IPS-18c (cell line): ENCODE results near the gene TDRD9.

Experiments used
- H3K4me3 ChIP-seq: 2 replicates; pipeline ENCODE4 v1.7.0; 2013; ENCODE audit warnings: low read depth, mild to moderate bottlenecking, low read length, moderate library complexity; ENCODE audit not compliant: insufficient read depth
- H3K9me3 ChIP-seq: one replicate; pipeline ENCODE4 v1.6.1; 2013; ENCODE audit warnings: mild to moderate bottlenecking, low read length, moderate library complexity; ENCODE audit not compliant: control insufficient read depth, insufficient read depth

The TDRD9 gene

DNA sequence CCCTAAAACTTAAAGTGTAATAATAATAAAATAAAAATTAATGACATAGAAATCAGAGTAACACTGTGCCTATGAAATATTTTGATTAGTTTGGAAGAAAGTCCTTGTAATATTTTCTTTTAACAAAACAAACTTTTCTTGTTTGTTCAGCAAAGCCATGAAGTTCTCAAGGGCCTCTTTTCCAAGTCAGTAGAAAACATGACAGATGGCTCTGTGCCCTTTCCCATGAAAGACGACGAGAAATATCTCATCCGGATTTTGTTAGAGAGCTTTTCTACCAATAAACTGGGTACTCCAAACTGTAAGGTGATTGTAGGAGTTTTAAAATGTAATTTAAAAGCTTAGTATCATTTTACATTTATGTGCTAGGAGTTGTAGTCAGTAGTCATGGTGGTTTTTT, 102.7 kb downstream of the TDRD9 start:
- no peak overlapping the region for H3K4me3 ChIP-seq
- H3K9me3 ChIP-seq: no peaks in the 10 kb centered on the region

GRCh38 chr14:104031384-104031783, 103.1 kb downstream of the TDRD9 start:
- Histone ChIP-seq H3K4me3 (no peak overlapping the region), H3K9me3 (no peaks in the 10 kb centered on the region)

DNA sequence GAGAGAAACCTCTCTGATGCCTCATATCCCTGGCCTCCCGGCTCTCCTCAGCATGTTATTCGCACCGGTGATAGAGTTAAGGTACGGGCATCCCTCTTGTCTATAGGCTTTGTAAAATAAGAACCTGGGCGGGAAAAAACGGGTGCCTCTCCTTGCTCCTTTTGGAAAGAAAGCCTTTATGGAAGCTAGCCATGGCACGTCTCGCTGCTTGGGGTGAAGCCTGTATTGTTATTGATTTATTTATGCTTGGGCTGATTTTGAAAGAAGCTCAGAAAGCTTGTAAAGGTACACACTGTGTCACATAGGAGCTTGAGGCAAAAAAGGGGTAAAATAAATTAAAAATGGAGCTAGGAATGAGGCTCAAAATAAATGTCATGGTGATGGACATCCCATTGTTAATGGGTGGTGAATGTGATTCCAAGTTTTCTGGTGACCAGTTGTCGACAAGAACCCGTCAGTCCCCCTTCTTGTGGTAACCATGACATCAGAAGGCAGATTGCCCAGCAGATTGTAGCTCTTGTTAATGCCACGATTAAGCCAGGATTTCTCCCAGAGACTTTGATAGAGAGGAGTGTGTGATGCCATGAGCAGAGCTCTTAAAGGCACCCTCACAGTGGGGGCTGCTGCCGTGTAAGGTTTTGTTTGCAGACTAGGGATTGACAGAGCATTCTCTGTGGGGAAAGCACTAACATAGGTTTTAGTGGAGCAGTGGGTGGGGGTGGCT, 106.9 kb downstream of the TDRD9 start:
- Histone ChIP-seq H3K9me3 (no peaks in the 10 kb centered on the region), H3K4me3 (no peak overlapping the region)

DNA sequence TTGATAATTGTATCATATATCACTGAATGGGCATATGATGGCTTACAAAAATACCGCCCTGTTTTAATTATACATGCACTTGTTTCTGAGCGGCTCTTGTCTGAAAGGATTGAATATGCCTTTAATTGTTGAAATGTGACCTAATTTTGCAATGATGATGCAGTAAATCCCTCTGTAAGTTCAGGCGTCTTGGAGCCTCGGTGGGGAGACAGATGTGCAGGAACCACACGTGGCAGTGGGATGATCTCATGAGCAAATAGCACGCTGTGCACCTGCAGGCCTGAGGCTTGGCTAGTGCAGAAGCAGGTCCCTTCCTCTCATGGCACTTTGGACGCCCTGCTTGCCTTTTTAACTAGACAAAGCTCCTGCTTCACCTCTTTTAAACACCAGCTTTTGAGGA, 108.0 kb downstream of the TDRD9 start:
- H3K9me3 ChIP-seq: no peaks in the 10 kb centered on the region
- H3K4me3 ChIP-seq: no peak overlapping the region

DNA sequence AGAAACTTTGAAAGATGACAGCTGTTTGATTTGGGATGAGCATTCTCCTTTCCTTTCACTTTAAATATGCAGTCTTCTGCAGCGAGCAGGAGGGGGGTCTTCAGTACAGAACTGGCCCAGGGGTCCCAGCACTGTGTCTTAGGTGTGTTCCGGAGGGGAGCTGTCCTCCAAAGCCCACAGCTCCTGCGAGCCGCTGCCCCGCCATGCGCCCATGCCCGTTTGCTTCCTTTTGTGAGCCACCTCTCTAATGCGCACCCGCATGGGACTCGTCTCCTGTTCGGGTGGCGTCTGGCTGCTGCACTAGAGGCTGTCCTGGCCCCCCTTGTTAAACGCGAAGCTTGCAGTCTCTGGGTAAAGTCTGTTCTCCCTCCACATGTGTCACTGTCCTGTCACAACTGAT, 108.8 kb downstream of the TDRD9 start:
- no peak overlapping the region for H3K4me3 ChIP-seq
- no peaks in the 10 kb centered on the region for H3K9me3 ChIP-seq

DNA sequence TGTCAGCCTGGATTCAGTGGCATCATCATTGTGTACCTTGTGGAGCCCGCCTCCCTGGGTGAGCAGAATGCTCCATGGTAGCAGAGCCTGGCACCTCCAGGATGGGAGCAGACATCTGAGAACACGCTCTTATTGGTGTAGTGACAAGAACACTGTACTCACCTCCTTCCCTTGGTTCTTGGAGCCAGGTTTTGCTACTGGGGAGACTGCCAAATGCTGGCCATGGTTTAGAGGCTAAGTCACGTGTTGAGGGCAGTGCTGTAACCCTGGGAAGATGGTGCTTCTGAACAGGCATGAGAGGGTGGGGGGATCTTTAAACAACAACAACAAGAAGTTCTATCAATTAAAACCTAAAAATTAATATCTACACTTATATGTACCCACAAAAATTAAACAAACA, 109.6 kb downstream of the TDRD9 start:
- H3K9me3 ChIP-seq: no peaks in the 10 kb centered on the region
- no peak overlapping the region for H3K4me3 ChIP-seq

- no peak overlapping the region for H3K4me3 ChIP-seq
- H3K9me3 ChIP-seq: no peaks in the 10 kb centered on the region
Observed at GRCh38 chr14:104039214-104039613, 111.0 kb downstream of the TDRD9 start.

DNA sequence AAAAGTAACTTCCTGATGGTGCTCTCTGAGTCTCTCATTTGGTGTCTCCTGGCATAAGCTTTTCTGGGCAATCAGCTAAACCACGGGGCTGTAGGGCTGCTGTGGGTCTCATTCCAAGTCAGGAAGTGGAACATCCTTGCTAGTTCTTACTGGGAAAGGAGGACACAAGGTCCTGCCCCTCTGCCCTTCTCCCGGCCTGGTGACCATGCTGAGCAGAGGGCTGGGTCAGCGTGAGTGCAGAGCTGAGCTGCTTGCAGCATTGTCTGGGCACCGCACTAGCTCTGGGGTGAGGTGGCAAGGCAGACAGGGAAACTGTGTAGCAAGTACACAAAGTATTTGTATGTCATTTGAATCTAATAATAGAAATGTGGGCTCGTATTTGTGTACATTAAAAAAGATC, 112.3 kb downstream of the TDRD9 start:
- Histone ChIP-seq H3K9me3 (no peaks in the 10 kb centered on the region), H3K4me3 (no peak overlapping the region)

GRCh38 chr14:104041430-104042104, 113.3 kb downstream of the TDRD9 start:
- H3K9me3 ChIP-seq: no peaks in the 10 kb centered on the region
- H3K4me3 ChIP-seq: no peak overlapping the region

DNA sequence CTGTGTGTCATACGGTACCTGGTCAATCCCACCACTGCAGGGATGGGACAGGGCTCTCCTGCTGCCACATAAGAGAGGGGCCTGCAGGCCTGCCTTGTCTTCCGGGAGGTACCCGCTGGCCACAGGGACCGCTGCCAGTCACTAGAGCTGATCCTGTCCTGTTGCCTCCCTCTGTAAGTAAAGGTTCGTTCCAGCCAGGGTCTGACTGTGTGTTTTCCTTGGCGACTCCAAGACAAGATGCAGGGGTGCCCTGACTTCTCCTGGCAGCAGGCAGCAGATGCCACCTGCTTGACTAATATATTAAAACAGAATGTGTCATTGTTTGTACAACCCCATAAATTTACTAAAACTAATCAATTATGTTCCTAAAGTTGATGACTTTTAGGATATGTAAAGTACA, 115.8 kb downstream of the TDRD9 start:
- H3K4me3 ChIP-seq: no peak overlapping the region

DNA sequence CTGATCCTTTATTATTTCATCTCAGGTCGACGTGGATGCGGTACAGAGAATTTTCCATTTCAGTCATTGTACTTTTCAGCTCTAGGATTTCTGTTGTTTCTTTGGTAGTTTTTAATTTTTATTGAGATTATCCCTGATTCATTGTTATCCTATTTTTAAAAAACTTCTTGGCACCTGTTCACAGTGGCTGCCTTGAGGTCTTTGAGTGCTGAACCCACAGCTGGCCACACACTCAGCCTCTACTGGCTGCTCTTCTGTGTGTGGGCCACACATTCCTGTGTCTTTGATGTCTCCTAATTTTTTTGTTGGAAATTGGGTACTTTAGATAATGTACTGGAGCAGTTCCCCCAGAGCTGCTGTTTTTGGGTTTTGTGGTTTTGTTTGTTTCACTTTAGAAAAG, 119.5 kb downstream of the TDRD9 start:
- Histone ChIP-seq H3K4me3 (no peak overlapping the region), H3K9me3 (no peaks in the 10 kb centered on the region)

More for the DNA sequence above, 115.8 kb downstream of the TDRD9 start:
- no peaks in the 10 kb centered on the region for H3K9me3 ChIP-seq

DNA sequence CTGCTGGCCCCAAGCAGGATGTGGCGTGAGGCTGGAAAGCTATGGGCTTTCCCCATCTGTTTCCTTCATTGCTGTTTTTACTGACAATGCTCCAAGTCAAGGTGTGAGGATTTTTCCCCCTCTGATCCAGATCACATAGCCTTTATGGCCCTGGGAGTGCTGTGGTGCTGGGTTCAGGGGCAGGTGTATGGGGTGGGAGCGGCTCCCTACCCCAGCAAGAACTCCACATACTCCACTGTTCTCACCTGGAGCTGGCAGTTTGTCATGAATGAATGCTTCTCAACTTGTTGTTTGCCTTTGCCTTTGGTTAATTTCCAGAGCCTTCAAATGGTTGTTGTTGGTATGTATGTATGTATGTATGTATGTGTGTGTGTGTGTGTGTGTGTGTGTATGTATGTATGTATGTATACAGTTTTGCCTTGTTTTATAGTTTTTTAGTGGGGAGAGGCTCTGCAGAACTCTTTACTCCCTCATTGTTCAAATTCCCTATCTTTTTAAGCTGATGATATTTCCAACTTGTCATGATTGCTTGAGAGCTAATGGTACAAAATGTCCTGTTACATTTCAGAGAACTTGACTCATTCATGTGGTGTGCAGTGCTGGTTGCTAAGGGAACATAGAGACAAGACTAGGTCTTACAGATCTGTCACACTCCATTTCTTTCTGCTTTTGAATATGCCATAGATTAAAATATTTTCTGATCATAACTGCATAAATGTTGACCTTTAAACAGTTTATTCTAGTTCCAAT, 120.7 kb downstream of the TDRD9 start:
- no peak overlapping the region for H3K4me3 ChIP-seq
- H3K9me3 ChIP-seq: no peaks in the 10 kb centered on the region

- H3K4me3 ChIP-seq: no peak overlapping the region
- H3K9me3 ChIP-seq: no peaks in the 10 kb centered on the region
Observed at GRCh38 chr14:104049576-104050240, 121.5 kb downstream of the TDRD9 start.

DNA sequence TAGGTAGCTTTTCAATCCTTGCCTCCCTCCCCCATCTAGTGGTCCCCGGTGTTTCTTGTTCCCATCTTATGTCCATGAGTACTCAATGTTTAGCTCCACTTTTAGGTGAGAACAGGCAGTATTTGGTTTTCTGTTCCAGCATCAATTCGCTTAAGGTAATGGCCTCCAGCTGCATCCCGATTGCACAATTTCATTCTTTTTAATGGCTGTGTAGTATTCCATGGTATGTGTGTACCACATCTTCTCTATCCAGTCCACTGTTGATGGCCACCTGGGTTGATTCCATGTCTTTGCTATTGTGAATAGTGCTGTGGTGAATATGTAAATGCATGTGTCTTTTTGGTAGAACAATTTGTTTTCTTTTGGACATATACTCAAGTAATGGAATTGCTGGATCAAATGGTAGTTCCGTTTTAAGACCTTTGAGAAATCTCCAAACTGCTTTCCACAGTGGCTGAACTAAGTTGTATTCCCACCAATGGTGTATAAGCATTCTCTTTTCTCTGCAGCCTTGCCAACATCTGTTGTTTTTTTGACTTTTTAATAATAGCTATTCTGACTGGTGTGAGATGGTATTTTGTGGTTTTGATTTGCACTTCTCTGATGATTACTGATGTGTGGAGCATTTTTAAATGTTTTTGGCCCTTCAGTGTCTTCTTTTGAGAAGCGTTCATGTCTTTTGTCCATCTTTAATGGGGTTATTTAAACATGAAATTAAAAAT, 123.0 kb downstream of the TDRD9 start:
- Histone ChIP-seq H3K9me3 (no peaks in the 10 kb centered on the region), H3K4me3 (no peak overlapping the region)

- H3K9me3 ChIP-seq: no peaks in the 10 kb centered on the region
- H3K4me3 ChIP-seq: no peak overlapping the region
Observed at GRCh38 chr14:104054222-104054905, 126.1 kb downstream of the TDRD9 start.

GRCh38 chr14:104062281-104062680, 134.0 kb downstream of the TDRD9 start:
- Histone ChIP-seq H3K9me3 (peaks cover 12% of the 10 kb centered on the region), H3K4me3 (no peak overlapping the region)

- no peak overlapping the region for H3K4me3 ChIP-seq
Observed at GRCh38 chr14:104064003-104064402, 135.7 kb downstream of the TDRD9 start.

More at GRCh38 chr14:104064003-104064402, 135.7 kb downstream of the TDRD9 start:
- peaks cover 15% of the 10 kb centered on the region for H3K9me3 ChIP-seq
